GM18909 (cell line): ENCODE results near the gene ZHX3.
"Not testable (repeated sequence)": the region's sequence is repeated elsewhere in the genome, so short reads cannot be mapped to it uniquely, and the experiment has no call there.

Experiments used
- ATAC-seq: cut with Tn5 transposase; IDR thresholded peaks from one replicate; pipeline ENCODE4 v1.9.1; 2021; ENCODE audit warnings: mild to moderate bottlenecking; ENCODE audit not compliant: unreplicated experiment, poor library complexity

ZHX3 gene

DNA sequence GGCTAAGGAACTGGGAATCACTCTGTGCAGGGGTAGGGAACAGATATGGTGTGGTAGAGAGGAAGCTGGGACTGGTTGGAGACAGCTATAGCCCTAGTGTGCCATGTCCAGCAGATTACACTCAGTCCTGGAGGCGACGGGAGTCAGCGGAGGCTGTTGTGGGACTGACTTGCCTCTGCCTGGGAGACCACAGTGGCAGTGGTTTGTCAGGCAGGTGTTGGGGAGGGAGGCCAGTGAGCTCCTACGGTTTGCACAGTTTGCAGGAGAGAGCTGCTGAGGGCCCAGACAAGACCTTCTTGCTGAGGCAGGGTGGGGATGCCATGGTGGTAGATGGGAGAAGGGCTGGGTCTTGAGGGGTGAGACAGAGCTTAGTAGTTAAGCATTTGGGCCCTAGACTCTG is 175.3 kb downstream of the ZHX3 start:
- no peak for ATAC-seq

DNA sequence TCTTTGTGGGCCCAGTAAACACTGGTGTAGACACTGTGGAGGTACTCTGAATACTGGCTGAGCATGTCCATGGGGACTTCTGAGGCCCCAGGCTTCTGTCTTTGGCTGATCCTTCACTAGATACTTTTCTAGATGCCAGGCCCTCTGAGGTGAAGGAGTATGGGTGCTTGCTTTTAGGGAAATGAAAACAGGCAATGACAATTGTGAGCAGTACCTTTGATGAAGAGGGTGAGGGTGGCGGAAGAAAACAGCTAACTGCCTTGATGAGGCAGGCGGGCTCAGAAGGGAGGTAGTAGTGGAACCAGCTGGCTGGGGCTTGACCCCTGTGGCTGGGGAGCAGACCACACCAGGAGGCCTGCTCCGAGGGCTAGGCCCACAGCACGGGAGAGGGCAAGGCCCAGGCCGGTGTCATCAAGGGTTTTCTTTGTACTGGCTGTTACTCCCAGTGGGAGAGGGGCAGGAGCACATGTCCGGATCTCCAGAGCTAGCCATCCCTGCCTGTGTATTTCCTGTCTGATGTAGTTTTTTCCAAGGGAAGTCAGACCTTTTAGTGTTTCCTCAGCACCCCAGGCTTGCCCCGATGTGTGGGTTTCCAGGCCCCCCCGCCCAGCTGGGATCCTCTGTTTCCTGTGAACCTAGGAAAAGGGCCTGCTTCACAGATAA is 176.2 kb downstream of the ZHX3 start:
- ATAC-seq, result no peak

DNA sequence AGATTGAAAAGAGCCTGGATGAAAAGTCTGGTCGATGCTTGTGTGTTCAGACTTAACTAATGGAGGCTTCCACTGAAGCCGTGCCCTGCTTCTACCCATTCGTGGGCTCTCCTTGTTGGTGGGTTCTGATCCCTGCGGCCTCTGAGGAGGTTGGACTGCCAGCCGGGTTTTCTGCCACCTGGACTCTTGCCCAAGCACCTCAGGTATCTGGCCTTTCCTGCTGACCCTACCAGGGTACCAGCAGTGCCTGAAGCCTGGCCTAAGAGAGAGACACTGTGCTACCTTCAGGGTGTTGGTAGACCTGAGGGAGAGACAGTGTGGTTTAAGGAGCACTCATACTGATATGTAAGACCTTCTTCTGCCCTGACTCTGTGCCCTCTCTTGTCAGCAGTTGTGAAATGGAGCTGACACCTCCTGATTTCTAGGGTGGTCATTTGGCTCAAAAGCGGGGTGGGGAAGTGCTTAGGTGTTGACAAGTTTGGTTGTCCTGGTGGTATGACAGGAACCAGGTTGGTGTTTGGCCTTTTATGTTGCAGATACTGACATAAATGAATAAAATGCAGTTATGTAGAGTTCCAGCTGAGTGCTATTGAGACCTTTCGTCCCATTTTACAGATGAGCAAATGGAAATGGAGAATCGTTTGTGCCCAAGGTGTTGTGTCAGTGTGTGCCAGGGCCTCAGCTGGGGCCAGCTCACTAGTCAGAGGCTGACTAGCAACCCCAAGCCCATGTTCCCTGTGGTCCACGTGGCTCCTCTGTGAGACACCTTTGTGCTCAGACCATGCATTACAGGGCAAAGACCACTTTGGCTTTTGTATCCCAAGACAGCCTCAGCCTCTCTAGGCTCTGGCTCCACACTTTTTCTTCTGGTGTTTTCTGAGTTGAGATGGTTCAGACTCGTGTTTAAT is 177.1 kb downstream of the ZHX3 start:
- ATAC-seq, result no peak

DNA sequence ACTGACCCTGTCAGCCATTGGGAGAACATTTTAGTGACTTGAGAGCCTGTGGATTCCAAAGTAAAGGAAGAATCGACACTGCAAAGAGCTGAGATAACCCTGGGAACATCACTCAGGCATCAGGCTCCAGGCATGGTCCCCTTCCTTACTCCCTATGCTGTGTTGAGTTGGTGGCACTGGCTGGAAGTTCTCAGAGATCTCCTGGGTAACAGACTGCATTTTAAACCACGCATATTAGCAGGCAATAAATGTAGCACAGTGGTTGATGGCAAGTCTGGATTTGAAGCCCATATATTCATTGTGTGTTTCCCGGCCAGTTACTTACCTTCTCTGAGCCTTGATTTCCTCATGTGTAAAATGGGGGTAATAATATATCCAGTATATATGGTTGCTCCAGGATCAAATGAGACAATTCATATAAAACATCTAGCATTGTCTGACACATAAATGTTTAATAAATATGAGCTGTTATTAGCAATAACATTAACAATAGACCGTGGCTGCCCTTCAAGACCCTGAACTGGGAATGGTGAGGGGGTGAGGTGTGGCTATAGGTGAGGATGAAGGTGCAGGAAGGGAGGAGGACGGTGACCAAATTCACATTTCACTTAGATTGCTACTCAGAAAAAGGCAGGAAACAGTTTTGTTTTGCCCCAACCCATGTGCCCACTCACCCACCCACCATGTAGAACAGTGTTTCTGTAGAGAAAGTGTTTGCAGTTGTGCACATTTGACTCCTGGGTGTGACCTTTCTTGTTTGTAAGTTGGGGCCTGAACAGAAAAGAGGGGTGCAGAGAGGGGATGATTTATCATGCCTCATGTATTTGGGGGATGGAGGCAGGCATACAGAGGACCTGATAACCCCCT is 178.1 kb downstream of the ZHX3 start:
- ATAC-seq, result no peak

DNA sequence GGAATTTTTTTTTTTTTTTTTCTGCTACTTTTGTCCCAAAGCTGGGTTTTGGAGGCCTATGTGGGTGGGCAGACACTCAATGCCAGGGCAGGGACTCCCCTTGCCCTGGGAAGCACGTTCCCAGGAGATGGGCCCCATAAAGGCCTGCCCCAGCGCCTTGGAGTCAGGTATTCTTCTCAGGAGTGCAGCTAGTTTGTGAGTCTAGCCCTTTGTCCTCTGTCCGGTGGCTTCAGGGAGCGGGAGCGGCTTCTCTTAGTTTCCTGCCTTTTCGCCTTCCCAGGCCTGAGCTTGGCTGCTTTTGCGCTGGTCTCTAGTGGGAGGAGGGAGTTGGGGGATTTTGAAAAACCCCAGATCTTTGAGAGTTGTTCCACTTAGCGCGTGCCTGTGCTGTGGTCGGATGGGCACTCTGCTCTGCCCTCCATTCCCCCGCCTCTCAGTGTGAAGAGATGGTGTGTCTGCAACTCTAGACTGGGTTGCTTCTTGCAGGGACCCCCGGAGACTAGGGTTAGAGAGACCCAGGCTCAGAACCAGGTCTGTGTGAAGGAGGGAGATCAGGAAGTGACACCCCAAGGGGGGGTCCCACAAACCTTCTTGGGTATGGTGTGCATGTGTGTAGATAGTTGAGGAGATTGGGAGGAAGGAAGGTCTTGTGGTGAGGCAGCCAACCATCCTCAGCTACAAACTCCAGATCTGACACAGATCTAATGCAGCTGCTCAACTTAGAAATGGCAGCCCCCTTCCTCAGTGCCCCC is 178.9 kb downstream of the ZHX3 start:
- no peak for ATAC-seq

DNA sequence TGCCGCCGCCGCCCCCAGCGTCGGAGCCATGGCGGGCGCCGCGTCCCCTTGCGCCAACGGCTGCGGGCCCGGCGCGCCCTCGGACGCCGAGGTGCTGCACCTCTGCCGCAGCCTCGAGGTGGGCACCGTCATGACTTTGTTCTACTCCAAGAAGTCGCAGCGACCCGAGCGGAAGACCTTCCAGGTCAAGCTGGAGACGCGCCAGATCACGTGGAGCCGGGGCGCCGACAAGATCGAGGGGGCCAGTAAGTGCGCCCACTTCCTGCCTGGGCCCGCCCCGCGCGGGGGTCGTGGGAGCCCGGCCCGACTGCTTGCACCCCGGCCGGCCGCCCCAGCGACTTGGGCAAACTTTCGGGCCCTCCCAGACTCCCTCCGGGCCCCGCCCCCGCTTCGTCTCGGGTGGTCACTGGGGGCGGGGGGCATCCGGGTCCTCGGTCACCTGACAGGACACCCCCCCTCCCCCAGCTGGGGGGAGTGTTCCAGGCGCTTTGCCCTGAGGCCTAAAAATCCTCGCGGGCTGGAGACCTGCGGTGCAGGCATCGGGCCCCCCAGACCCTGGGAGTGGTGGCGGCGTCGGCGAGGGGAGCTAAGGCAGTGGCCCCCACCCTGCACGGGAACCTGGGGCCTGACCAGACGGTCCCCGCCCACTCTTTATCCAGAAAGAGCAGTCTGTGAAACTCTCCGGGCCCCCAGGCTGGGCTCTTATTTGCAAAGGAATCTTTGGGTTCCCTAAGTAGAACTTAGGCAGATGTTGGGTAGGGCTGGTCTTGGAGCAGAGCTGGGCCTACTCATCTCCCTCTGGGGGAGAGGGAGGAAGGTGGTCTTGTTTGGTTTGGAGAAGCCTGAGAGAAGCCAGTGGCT is 179.7 kb downstream of the ZHX3 start:
- peak; percentile 21 for ATAC-seq

DNA sequence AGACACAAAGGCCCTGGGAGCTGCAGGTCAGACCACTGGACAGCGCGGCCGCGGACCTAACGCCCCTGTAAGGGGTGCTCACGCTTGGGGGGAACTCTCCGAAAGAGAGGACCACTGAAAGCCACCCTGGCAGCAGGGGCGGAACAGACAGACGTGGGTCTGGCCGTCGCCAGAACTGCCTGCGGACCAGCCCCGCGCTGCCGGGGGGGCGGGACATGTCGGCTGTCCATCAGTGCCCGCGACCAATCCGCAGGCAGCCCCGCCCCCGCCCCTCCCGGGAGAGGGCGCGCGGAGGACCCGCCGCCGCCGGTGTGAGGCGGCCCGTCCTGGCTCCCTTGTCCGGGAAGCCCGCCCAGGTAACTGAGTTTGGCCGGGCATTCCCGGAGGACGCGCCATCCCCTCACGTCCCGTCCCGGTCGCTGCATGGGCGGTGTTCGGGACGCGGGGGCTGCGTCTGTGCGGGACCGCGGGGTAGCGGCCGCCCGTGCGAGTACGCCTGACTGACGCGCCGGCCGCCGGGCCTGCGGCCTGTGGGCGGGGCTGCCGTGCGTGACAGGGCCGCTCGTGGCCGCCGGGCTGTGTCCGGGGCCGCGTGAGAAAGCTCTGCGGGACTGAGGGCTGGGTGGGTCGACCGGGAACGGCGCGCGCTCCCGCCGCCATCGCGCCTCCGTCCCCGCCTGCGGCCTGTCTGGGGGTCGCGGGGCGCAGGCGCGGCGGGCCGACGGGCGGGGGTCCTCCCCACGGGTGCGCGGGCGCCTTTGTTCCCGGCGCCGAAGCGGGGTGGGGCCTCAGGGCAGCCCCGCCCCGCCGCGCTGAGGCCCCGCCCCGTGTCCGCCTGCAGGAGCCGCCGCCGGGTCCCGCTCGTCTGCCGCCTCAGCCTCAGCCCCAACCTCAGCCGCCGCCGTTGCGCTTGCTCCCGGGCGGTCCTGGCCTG is 180.6 kb downstream of the ZHX3 start, which contains the start of gene PLCG1:
TSS of gene PLCG1 (plus strand) at position 864 of the 934 bp plus-strand sequence. CDS start 99 bp downstream, outside the sequence.
- peak; percentile 64 for ATAC-seq

DNA sequence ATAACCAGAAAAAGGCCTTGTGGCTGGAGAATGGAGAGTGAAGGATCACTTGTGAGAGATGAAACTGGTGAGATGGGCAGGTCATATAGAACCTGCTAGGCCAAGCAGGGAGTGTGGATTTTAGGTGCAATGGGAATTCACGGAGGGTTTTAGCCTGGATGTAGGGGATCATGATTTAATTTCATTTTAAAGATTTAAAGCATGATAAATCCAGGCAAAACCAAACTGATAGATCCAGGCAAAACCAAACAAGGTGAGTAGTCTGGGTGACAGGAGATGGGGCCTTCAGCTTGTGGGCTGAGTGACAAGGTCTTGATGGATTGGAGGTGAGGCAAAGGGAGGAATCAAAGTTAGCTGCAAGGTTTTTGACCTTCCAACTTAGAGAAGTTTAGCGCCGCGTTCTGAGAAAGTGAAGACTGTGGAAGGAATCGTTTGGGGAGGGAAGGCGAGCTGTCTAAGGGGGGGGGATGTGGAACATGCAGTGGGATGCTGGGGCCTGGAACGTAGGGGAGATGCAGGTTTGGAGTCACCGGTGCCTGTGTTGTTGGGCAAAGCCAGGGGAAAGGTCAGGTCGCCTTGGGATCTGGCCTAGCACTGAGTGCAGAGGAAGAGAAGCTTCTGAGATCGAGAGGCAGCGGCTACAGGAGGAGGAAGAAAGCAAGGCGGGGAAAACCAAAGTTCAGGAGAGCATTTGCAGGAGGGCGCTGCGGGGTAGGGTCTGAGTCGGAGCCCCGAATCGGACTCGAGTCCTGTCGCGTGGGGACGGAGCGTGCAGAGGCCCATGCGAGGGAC is 181.4 kb downstream of the ZHX3 start:
- ATAC-seq, result no peak

DNA sequence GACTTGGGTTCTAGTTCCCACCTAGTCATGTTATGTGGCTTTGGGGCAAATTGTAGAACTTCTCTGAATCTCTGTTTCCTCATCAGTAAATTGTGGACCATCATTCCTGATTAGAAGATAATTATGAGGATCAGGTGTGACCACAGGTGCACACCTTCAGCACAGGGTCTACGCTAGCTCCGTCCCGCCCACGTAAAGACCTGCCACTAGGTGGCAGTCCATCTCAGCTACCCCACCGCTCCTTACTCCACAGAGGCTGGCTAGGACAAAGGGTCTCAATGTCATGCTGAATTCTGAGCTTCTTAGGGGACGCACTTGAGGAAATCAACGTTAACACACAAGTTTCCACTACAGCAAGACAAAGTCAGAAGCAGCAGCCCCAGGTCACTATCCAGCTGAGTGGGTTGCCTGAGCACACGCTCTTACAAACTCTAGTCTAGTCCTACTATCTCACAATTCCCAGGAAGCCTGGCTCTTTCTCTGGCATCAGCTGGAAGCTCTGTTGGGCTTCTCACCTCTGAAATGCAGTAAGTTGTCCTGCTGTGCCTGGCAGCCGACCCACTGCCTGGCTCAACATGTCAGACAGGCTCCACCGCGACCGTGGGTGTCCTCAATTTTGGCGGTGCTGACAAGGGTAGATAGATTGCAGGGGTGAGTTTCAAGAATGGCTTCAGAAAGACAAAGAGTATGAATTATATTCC is 182.2 kb downstream of the ZHX3 start:
- ATAC-seq, result no peak

DNA sequence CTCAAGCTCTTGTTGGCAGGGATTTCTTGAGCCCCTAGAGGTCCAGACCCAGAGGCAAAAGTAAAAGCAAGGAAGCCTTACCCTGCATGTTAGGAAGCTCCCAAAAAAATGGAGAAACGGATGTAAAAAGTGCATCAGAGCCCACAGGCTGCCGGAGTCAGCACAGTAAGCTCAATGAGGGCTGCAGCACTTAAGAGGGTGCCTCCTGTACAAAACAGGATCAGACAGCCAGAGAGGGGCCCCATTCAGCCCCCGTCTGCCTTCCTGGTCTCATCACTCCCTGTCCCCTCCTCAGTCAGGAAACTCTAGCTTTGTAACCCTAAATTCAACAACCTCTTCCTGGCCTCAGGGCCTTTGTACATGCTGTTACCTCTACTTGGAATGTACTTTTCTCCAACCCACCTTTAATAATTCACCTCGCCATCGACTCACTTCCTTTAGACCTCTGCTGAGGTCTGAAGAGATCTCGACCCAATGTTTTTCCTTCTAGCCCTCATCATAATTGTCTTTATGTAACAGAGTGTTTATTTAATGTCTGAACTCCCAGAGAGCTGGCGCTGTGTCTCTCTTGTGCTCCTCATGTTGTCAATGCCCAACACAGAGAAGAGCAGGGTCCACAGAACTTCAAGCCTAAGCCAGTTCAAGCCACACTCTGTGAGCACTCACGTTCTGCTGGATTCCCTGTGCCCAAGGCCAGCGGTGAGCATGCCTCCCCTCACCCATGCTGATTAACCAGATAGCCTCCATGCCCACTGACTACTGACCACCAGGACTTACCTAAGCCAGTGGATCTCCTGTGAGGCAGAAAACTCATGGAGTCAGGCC is 183.0 kb downstream of the ZHX3 start:
- ATAC-seq, result no peak

DNA sequence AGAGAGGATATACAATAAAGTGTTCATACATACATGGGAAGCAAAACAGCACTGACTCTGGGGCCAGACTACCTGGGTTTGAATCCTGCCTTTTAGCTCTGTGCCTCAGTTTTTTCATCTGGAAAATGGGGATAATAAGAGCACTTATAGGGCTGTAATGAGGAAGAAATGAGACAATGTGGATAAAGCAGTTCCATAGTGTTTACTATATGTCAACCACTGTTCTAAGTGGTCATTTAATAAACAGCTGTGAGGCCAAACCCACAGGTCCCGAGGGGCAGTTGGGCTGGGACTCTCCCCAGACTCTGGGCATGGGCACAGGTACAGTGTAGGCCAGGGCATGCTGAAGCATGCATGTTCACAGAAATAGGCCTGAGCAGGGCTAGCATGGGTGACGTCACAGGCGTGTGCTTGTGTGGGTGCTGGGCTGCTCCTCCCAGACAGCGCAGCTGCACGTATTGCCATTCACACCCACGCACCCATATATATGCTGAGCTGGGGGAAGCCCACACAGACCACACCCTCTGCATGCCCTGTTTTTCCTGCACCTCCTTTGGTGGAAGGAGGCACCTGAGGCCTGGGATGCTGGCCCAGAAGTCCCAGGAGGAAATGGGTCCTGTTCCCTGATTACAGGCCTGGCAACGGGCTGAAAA is 183.7 kb downstream of the ZHX3 start:
- ATAC-seq, result peak; percentile 33

DNA sequence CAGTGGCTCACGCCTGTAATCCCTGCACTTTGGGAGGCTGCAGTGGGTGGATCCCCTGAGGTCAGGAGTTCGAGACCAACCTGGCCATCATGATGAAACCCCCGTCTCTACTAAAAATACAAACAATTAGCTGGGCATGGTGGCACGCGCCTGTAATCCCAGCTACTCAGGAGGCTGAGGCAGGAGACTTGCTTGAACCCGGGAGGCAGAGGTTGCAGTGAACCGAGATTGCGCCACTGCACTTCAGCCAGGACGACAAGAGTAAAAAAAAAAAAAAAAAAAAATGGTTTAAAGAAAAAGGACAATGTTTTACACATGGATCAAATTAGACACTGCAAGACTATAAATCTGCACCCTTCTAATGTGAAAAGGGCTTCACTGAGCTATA is 185.1 kb downstream of the ZHX3 start:
- not testable (repeated sequence) for ATAC-seq

DNA sequence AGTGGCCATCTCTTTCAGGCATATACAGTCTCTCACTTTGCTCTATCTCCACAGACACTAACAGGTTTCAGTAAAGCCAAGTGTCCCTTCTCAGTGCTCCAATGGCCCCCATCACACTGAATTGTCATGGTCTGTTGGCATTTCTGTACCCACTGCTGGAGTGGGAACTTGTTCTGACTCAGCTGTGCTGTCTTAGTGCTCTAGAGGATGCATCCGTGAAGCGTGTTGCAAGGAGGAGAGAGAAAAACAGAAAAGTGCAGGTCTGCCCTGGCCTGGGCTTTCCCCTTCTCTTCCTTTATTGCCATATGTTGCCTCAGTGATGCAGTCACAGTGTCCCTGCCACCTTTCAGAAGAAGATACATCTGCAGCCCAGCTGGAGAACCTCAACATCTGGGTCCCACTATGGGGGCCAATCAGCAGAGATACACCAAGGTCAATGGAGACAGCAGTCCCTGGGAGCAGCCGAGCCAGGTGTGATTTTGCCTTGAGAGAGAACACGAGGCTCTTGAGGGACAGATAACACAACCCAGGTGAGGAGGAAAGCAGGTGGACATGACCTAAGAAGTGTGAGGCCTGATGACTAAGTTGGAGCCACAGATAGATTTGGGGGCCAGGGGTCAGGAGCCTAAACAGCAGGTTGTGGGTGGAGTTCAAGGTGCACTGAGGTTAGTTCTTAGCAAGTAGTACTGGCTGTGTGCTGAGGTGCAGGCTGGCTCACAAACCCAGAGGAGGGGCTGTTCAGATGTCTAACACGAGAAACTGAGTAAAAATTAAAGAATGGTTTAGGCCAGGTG is 185.7 kb downstream of the ZHX3 start:
- no peak for ATAC-seq
